HCT116 (cell line): ENCODE results near the gene ALDH4A1.

ENCODE experiments used
- CBX3 ChIP-seq: IDR thresholded peaks from 2 replicates; pipeline ENCODE4 v1.6.1; 2012; ENCODE audit warnings: low read depth
- ELF1 ChIP-seq: IDR thresholded peaks from 2 replicates; pipeline ENCODE4 v1.6.1; 2012; ENCODE audit warnings: low read depth, borderline replicate concordance
- EZH2phosphoT487 ChIP-seq: fragments of 200-600 bp; IDR thresholded peaks from 2 replicates; pipeline ENCODE4 v1.6.1; 2018; ENCODE audit warnings: antibody characterized with exemption, borderline replicate concordance
- FOSL1 ChIP-seq: IDR thresholded peaks from 2 replicates; pipeline ENCODE4 v1.6.1; 2012; ENCODE audit warnings: low read depth
- JUND ChIP-seq: IDR thresholded peaks from 2 replicates; pipeline ENCODE4 v1.6.1; 2012
- POLR2A ChIP-seq: IDR thresholded peaks from 2 replicates; pipeline ENCODE4 v1.7.0; 2011; ENCODE audit warnings: borderline replicate concordance; ENCODE audit not compliant: insufficient read depth, insufficient read length; ENCODE audit errors: extremely low read depth
- POLR2AphosphoS5 ChIP-seq: IDR thresholded peaks from 2 replicates; pipeline ENCODE4 v1.6.1; 2011; ENCODE audit warnings: mild to moderate bottlenecking, low read depth, low read length, moderate library complexity
- SIN3A ChIP-seq: IDR thresholded peaks from 2 replicates; pipeline ENCODE4 v1.6.1; 2012; ENCODE audit warnings: low read depth
- SP1 ChIP-seq: IDR thresholded peaks from 2 replicates; pipeline ENCODE4 v1.6.1; 2012; ENCODE audit warnings: low read depth
- TCF7L2 ChIP-seq: IDR thresholded peaks from 2 replicates; pipeline ENCODE4 v1.7.0; 2011; ENCODE audit warnings: borderline replicate concordance, inconsistent platforms; ENCODE audit not compliant: insufficient read depth, insufficient read length; ENCODE audit errors: extremely low read depth
- TF ChIP-seq, protein P1 (sequence below), 3 experiments: fragments of 200-600 bp in 1 of 3; sonication (generic) in 1 of 3; IDR thresholded peaks in 2 of 3; conservative IDR thresholded peaks in 1 of 3; 2 replicates each; pipeline ENCODE4 v1.5.1; 2012 to 2017; ENCODE audit warnings: low read depth in 2 of 3, low read length in 2 of 3, antibody characterized with exemption in 1 of 3, borderline replicate concordance in 1 of 3, control low read depth in 1 of 3, mild to moderate bottlenecking in 1 of 3, mixed read lengths in 1 of 3, mixed run types in 1 of 3, moderate library complexity in 1 of 3; ENCODE audit not compliant: insufficient read depth in 1 of 3
- TF ChIP-seq, protein P2 (sequence below): IDR thresholded peaks from 2 replicates; pipeline ENCODE4 v1.6.1; 2011; ENCODE audit warnings: mild to moderate bottlenecking, low read length, moderate library complexity; ENCODE audit not compliant: insufficient replicate concordance; ENCODE audit errors: extremely low read depth

DNA sequence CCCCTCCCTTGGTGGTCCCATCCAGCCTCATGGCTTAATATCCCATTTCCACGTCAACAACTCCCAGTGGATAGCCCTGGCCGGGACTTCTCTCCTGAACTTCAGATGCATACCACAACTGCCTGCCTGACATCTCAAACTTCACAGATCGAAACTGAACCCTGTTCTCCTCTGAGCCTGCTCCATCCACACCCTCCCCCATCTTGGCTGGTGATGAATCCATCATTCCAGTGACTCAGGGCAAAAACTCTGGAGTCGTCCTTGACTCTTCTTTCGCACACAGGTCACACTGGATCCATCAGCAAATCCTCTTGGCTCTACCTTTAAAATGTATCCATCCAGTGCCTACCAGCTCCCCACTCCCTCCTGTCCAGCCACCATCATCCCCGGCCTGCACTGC is 46.8 kb downstream of the ALDH4A1 start:
- TF ChIP-seq, protein P1, sequence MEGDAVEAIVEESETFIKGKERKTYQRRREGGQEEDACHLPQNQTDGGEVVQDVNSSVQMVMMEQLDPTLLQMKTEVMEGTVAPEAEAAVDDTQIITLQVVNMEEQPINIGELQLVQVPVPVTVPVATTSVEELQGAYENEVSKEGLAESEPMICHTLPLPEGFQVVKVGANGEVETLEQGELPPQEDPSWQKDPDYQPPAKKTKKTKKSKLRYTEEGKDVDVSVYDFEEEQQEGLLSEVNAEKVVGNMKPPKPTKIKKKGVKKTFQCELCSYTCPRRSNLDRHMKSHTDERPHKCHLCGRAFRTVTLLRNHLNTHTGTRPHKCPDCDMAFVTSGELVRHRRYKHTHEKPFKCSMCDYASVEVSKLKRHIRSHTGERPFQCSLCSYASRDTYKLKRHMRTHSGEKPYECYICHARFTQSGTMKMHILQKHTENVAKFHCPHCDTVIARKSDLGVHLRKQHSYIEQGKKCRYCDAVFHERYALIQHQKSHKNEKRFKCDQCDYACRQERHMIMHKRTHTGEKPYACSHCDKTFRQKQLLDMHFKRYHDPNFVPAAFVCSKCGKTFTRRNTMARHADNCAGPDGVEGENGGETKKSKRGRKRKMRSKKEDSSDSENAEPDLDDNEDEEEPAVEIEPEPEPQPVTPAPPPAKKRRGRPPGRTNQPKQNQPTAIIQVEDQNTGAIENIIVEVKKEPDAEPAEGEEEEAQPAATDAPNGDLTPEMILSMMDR (IDR thresholded peaks at IDR 0.05 in 2 of 3, conservative IDR thresholded peaks at IDR 0.05 in 1 of 3; ENCODE audit: borderline replicate concordance in 1 of 3, insufficient read depth in 1 of 3, low read depth in 2 of 3, low read length in 2 of 3): no peak
- TF ChIP-seq CBX3 (no peak), SIN3A (no peak), JUND (no peak), POLR2A (no peak), SP1 (no peak), FOSL1 (no peak), ELF1 (no peak), TCF7L2 (no peak), POLR2AphosphoS5 (no peak), EZH2phosphoT487 (no peak)
- TF ChIP-seq, protein P2, sequence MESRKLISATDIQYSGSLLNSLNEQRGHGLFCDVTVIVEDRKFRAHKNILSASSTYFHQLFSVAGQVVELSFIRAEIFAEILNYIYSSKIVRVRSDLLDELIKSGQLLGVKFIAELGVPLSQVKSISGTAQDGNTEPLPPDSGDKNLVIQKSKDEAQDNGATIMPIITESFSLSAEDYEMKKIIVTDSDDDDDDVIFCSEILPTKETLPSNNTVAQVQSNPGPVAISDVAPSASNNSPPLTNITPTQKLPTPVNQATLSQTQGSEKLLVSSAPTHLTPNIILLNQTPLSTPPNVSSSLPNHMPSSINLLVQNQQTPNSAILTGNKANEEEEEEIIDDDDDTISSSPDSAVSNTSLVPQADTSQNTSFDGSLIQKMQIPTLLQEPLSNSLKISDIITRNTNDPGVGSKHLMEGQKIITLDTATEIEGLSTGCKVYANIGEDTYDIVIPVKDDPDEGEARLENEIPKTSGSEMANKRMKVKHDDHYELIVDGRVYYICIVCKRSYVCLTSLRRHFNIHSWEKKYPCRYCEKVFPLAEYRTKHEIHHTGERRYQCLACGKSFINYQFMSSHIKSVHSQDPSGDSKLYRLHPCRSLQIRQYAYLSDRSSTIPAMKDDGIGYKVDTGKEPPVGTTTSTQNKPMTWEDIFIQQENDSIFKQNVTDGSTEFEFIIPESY: no peak
